GM18520 (cell line): ENCODE results near the gene PLEKHN1.

Experiments used
- ATAC-seq: cut with Tn5 transposase; IDR thresholded peaks from one replicate; pipeline ENCODE4 v1.9.1; 2021; ENCODE audit not compliant: unreplicated experiment

The PLEKHN1 gene, protein sequence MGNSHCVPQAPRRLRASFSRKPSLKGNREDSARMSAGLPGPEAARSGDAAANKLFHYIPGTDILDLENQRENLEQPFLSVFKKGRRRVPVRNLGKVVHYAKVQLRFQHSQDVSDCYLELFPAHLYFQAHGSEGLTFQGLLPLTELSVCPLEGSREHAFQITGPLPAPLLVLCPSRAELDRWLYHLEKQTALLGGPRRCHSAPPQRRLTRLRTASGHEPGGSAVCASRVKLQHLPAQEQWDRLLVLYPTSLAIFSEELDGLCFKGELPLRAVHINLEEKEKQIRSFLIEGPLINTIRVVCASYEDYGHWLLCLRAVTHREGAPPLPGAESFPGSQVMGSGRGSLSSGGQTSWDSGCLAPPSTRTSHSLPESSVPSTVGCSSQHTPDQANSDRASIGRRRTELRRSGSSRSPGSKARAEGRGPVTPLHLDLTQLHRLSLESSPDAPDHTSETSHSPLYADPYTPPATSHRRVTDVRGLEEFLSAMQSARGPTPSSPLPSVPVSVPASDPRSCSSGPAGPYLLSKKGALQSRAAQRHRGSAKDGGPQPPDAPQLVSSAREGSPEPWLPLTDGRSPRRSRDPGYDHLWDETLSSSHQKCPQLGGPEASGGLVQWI

DNA sequence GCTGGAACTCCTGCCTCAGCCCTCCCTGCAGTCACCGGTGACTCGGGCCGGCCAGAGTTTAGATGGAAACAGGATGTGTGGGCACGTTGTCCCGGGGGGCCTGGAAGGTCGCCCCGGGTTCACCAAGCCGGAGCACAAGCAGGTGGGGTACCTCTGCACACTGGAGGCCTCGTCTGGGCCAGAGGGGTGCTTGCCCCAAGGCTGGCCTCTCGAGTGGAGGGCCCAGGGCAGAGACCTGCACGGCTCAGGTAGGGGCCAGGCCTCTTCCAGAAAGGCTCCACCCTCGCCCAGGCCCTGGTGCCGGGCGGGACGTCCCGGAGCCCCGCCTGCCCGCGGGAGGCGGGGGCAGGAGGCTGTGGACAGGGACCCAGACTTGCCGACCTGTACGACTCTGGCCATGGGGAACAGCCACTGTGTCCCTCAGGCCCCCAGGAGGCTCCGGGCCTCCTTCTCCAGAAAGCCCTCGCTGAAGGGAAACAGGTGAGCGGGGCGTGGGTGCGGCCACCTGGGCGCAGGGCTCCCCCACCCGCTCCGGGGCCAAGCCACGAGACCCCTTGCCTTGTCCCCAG, at the start of gene PLEKHN1:
Gene PLEKHN1 (plus strand): TSS at position 348 of the 569 bp plus-strand sequence. CDS start 50 bp downstream, at position 398.
- ATAC-seq: no peak

DNA sequence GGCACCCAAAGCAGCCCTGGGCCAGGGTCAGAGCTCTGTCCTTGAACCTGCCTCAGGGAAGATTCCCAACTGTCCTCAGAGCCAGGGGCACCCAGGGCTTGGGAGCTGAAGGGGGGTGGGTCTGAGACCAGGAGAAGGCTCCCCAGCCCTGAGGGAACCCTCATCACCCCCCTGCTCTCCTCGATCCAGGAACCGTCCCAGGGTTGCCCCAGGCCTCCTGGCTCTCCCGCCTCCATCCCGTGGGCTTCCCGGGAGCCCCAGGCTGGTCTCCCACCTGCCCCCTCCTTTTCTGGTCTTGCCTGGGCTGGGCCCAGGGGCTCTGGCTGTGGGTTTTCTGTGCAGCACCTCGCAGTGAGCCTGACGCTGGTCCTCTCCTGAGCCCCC, 49.2 kb upstream of the PLEKHN1 start:
- no peak for ATAC-seq

DNA sequence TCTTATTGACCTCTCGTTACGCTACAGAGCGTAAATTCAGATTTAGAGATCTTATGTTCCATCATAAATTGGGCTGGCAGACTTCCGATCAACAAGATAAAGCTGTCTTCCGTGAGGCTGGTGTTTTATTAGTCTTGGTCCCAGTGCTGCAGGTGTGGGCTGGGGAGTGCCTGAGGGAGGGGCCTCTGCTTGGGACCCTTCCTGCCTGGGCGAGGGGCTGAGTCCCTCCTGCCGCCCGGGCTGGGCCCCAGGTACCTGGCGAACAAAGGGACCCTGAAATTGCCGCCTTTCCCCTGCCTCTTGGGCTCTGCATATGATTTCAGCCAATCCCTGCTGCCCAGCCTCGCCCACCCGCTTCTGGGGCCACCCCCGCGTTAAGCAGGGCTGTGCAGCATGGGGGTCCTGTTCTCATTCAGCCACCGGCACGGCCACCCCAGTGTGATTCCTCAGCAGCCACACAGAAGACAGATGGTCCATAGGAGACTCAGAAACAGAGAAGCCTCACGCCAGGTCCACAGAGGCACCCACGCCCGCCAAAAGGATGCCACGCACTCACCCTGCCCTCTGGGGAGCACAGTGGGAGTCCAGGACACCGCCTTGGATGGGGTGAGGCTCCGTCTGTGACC, 48.7 kb upstream of the PLEKHN1 start:
- ATAC-seq: no peak

DNA sequence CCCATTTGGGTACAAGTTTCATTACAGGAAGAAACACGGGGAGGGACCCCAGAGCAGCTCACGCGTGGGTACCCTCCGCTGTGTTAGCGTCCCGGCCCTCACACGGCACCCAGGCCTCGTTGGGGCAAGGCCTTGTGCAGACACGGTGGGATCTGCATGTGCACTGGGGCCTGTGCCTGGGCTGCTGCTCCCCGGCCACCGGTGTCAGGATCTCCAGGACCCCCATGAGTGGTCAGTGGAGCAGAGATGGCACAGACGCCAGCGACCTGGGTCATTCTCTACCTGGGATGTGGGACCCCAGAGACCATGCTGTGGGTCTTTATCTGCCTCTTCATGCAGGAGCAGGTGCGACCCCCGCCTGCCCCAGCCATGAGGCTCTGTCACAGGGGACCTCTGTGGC, 47.9 kb upstream of the PLEKHN1 start:
- no peak for ATAC-seq

DNA sequence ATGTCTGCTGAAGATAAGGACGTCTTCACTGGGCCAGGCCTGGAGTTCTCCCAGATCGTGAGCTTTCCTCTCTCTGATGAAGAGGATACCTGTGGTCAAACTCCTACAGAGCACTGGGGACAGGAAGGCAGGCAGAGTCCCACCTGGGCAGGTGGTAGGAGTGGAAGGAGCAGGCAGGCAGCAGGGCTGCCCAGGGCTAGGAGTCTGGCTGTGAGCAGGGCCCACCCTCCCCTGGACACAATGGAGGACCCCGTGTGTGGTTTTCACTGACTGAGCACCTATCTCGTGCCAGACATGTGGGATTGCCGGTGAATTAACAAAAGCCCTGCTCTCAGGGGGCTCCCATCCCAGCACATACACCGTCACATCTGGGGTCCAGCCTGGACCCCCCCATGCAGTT, 47.4 kb upstream of the PLEKHN1 start:
- ATAC-seq: no peak

DNA sequence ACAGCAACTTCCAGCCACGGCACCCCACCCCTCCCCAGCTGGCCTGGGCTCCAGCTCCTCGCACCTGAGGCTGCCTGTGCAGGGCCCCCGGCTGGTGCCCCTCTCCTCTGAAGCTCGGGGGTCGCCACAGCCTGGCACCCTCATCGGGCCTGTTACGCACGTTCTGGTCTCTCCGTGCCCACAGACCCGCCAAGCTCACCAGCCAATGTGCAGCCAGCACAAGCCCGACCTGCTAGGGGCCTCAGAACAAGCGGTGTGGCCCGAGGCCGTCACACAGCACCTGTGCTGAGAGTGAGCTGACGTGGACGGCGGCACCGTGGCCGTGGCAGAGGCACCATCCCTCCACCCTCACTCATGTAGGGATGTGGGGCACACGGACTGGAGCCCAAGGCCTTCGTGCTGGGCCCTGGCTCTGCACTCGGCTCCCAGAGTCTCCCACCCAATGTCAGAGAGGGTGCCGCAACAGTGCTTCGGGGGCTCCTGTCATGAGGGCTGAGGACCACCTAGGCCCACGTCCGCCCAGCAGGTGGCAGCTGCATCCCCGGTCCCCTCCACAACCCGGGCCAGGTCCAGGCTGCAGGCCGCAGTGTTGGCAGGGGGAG, 46.9 kb upstream of the PLEKHN1 start:
- no peak for ATAC-seq

DNA sequence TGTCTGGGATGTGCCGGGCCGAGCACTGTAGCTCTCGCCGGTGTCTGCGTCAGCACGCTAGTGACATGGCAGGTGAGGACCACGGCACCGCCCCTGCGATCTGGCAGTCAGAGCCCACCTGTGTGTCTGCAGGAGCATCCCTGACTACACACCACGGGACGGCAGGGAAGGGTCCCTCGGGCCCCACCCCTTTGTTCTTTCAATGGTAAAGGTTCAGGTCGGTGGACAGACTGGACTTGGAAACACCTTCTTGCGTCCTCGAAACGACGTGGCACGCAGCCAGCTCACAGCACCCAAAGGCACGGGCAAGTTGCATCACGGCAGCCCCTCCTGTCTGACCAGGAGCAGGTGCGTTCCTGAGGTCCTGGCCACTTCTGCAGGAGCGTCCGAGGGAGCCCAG, 46.3 kb upstream of the PLEKHN1 start:
- no peak for ATAC-seq

DNA sequence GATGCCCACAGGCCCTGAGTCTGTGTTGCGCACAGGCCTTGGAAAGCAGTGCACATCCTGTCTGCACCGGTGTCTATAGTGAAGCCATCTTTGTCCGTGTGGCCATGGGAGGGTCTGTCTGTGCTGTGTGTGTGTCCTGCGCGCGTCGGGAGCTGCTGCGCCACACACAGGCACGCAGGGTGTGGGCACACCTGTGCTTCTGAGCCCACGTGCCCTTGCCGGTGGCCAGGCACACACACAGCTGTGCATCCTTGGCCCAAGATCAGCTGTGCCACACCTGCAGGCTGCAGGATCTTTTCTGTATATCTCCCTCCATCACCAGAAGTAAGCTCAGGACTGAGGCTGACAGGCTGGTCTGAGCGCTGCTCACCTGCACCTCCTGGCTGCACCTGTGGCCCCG, 45.8 kb upstream of the PLEKHN1 start:
- ATAC-seq: no peak

DNA sequence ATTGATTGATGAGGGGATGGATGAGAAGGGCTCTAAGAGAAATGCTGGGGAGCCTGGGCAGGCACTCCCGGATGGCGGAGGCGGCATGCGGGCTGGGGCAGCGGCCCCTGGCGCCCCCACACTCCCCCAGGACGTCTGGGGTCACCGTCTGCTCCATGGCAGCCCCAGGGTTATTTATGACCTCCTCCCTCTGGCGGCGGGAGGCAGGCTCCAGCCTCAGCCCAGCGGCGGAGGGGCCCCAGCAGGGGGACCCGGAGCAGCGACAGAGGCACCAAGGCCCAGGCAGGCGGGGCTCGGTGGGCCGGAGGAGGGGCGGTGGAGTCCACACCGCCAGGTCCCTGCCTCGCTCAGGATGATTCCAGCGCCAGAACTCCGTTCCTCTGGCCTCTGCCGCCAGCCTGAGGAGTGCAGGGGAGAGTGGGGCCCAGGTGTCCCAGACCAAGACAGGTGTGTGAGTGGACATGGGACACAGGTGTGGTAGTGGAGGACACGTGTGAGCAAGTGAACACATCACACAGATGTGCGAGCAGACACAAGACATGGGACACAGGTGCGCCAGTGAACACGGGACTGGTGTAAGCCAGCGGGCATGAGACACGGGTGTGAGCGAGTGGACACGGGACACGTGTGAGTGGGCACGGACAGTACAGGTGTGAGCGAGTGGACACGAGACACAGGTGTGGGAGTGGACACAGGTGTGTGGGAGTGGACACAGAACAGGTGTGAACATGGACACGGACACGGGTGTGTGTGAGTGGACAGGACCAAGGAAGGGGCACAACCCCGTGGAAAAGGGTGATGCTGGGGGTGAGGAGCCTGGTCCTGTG, 45.1 kb upstream of the PLEKHN1 start:
- ATAC-seq: no peak

DNA sequence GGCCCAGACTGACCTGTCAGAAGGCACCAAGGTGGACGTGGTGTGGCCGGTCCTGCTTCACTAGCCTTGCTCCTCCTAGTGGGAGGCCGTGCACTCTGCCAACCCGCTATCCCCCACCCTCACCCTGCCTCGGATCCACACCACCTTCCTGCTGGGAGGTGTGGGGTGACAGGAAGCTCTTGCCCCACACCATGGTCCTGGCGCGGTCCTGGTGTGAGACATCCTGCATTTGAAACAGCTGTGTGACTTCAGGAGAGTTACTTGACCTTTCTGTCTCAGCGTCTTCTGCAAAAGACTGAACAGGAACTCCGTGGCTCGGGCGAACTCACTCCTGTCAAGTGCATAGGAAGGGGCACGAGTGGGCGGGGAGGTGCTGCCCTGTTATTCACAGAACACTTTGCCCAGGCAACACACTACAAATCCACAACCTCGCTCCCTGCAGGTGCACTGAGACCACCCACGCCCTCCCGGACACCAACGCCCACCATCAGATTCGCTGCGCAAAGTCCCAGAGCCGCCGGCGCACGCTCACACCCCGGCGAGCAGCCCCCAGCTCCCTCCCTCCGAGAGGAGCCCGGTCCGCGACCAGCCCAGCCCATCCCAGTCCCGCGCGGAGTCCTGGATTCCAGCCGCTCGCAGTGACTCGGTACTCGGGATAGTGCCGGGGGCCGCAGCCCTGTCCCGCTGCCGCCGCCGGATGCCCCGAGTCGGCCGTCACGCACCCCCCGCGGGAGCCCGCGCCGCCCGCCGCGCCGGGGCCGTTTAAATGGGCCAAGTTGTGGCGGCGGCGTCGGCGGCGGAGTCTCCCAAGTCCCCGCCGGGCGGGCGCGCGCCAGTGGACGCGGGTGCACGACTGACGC, 42.9 kb upstream of the PLEKHN1 start, which contains the start of gene SAMD11:
Gene SAMD11 (plus strand): TSS at position 793 of the 860 bp plus-strand sequence. CDS start 509 bp downstream, outside the sequence.
- no peak for ATAC-seq

DNA sequence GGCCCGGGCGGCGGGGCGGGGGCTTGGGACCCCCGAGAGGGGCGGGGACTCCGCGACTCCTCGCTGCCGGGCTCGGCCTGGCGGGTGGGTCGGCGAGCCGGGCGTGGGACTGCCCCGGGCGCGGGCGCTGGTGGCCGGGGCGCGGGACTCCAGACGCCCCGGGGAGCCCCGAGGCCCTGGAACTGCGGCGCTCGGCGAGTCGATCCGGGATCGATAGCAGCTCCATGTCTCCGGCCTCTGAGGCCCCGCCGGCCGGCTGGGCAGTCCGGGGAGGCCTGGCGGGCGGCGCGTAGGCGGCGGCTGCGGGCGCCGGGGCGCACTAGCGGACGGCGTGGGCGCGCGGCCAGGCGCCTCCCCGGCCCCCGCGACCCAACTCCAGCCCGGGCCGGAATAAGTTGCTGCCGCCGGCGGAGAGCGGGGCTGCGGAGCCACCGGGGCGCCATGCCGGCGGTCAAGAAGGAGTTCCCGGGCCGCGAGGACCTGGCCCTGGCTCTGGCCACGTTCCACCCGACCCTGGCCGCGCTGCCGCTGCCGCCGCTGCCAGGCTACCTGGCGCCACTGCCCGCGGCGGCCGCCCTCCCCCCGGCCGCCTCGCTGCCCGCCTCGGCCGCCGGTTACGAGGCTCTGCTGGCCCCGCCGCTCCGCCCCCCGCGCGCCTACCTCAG, 42.2 kb upstream of the PLEKHN1 start:
- no peak for ATAC-seq

DNA sequence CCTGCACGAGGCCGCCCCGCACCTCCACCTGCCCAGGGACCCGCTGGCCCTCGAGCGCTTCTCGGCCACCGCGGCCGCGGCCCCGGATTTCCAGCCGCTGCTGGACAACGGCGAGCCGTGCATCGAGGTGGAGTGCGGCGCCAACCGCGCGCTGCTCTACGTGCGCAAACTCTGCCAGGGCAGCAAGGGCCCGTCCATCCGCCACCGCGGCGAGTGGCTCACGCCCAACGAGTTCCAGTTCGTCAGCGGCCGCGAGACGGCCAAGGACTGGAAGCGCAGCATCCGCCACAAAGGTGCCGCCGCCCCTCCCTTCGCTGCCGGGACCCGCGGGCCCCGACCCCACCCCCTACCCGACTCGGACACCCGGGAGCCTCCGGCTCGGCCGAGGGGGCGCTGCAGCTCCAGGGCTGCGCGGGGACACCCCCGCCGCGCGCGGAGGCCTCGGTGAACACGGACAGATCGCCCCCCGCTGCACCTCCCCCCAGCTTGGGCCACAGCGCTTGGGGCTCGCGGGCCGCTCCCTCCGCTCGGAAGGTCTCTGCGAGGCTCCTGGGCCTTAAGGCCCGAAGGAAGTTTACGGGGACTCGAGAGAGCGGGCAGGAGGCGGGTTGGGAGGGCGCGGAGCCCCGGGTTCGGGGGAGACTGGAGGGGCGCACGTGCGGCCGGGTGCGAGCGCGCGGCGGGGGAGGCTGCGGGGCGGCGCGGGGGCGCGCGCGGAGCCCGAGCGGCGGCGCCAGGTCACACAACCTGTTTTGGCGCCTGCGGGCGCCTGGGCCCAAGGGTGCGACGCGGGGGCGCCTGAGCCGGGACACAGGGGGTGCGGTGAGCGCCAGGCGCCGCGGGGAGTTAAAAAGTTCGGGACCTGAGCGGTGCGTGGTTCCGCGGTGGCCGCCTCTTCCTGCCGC, 41.4 kb upstream of the PLEKHN1 start:
- ATAC-seq: no peak

DNA sequence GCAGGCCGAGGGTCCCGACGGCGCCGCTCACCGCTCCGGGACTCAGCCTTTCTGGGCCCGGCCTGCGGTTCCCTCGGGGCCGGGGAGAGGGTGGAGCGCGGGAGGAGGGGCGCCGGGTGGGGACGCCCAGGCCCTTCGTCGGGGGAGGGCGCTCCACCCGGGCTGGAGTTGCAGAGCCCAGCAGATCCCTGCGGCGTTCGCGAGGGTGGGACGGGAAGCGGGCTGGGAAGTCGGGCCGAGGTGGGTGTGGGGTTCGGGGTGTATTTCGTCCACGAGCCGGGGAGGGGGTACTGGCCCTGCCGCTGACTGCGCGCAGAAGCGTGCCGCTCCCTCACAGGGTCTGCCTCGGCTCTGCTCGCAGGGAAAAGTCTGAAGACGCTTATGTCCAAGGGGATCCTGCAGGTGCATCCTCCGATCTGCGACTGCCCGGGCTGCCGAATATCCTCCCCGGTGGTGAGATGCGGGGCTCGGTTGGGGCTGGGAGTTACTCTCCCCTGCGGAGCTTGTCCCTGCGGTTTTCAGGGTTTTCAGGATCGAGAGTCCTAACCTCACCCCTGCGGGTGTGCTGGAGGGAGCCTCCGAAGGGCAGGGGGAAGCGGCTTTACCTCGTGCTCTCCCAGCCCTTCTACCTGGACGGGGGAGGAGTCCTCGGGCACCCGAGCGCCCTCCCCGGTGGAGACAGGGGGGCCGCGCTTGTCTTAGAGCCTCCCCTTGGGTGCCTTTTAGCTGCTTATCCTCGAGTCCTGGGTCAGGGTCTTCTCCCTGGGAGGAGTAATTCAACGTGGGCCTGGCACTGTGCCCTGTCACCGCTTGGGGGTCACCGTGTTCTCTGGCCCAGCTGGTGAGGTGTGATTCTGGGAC, 40.5 kb upstream of the PLEKHN1 start:
- ATAC-seq: no peak

DNA sequence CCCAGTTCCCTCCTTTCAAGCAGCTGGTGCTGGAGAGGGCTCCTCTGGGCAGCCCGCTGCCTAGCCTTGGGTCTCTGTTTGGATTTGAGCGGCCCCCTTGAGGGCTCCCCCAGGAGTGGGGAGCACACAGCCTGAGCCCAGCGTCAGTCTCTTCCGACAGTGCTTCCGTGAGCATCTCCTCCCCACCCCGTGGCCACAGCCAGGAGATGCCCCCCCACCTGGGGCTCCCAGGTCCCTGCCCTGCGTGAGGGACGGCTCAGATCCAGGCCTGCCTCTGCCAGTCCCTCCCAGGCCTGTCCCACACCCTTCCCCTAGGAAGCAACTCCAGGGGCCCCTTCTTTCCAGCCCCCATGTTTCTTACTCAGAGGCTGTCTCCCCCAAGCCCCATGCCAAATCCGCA, 39.0 kb upstream of the PLEKHN1 start:
- ATAC-seq: no peak

DNA sequence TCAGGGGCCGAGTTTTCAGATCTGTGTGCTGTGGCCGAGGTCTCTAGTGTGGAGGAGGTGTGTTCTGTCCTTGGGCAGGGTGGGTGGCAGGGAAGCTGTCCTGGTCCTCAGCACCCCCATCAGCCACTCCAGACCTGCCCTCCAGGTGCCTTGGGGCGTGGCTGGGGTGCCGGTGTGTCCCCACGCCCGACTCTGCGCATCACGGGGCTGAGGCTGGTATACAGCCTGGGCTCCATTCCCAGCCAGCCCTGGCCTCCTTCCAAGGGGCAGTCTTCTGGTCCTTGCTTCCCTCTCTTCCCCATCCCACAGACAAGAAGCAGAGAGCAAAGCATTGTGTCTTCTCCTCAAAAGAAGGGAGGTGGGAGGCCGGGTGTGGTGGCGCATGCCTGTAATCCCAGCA, 38.5 kb upstream of the PLEKHN1 start:
- ATAC-seq: no peak

DNA sequence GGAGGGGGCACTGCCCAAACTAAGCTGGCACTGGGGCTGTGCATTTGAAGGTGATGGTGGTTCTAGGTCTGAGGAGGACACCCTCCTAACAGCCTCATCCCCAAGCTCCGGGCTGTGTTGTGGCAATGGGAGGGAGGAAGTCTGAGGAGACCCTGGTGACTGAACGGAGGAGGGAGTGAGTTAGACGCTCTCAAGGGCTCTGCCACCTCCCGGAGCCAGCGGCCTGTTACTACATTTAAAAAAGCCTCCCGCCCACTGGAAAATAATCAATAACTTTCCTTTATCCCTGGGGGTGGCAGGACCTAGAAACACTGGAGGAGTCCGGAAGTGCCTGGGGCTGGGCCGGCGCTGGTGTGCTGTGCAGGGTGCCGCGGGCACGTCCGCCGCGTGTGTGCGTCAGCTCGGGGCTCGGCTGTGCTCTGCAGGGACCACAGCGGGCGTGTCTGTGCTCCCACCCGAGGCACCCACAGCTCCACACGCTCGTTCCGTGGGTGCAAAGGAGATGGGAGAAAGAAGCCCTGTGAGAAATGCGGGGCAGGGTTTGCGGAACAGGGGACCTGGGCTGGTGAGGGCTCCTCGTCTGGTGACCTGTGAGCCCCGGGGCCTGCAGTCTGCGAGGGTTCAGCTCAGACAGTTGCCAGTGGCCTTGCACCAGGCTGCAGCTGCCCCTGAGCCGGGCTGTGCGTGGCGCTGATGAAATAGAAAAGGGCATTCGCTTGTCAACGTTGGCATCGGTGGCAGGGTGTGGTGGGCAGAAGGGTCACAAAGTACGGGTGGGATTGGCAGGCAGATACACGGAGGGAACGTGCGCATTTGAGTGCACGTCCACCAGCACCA, 37.2 kb upstream of the PLEKHN1 start:
- no peak for ATAC-seq
